Upper lobe of right lung (tissue), 1 donor: Measurements from ENCODE around the gene CEP295NL. TPM values are rescaled to one million over a fixed set of nuclear protein-coding genes. Genes with fewer than 3 reads are reported as not detected.
"Not testable (repeated sequence)": the region's sequence is repeated elsewhere in the genome, so short reads cannot be mapped to it uniquely, and the experiment has no call there.

Source experiments
- ATAC-seq: fragments of 200-7000 bp; cut with Tn5 transposase; one replicate; pipeline ENCODE4 v1.9.1; 2020; ENCODE audit warnings: mild to moderate bottlenecking, moderate library complexity
- DNase-seq: peaks from one replicate; pipeline ENCODE4 v3.0.0-alpha.2; 2020
- H3K27ac ChIP-seq: fragments of 200-600 bp; one replicate; pipeline ENCODE4 v1.8.0; 2022
- H3K27me3 ChIP-seq: fragments of 200-600 bp; one replicate; pipeline ENCODE4 v1.8.0; 2022; ENCODE audit warnings: mild to moderate bottlenecking
- H3K36me3 ChIP-seq: fragments of 200-600 bp; one replicate; pipeline ENCODE4 v1.8.0; 2022
- H3K4me1 ChIP-seq: fragments of 200-600 bp; one replicate; pipeline ENCODE4 v1.8.0; 2022
- H3K4me3 ChIP-seq: fragments of 200-600 bp; one replicate; pipeline ENCODE4 v1.8.0; 2022; ENCODE audit warnings: mild to moderate bottlenecking
- H3K9me3 ChIP-seq: fragments of 200-600 bp; one replicate; pipeline ENCODE4 v1.8.0; 2022
- CTCF ChIP-seq: fragments of 200-600 bp; IDR thresholded peaks from one replicate; pipeline ENCODE4 v1.8.0; 2022; ENCODE audit warnings: antibody characterized with exemption
- intact Hi-C: fragments of 100-400 bp; cut with DNase I; formaldehyde crosslinking; loops from one replicate; pipeline ENCODE4 v1.11.0; 2022
- total RNA-seq: library from RNA; stranded (reverse); fragmentation: NEBNext Ultra II Directional; extraction: Animal tissue kit (Norgen Biotek cat#: 25700); gene quantifications from one replicate; pipeline ENCODE4 v1.2.1, GENCODE V29; 2021
- donor health status: DM: no; HTN: yes; CAD: no; lungs with severe emphysema.

Gene CEP295NL
- total RNA-seq, 1 donor from 2014 or later = 4.2 TPM

GRCh38 chr17:78904371-78904770 is 1.4 kb upstream of the CEP295NL start:
- no peak overlapping the region for H3K27ac ChIP-seq
- no peaks in the 10 kb centered on the region for H3K27me3 ChIP-seq
- intact Hi-C loops = no loop called here
- peaks cover 5% of the 10 kb centered on the region for H3K4me1 ChIP-seq
- DNase-seq = no peak
- TF ChIP-seq CTCF = no peak
- H3K36me3 ChIP-seq = peaks cover 13% of the 10 kb centered on the region
- no peak overlapping the region for H3K4me3 ChIP-seq
- ATAC-seq = no peak
- no peaks in the 10 kb centered on the region for H3K9me3 ChIP-seq

GRCh38 chr17:78902231-78902630 is 770 bp downstream of the CEP295NL start:
- H3K27ac ChIP-seq, H3K9me3 ChIP-seq, DNase-seq, H3K4me3 ChIP-seq, intact Hi-C loops, H3K27me3 ChIP-seq, ATAC-seq: not testable (repeated sequence)
- peaks cover 17% of the 10 kb centered on the region for H3K4me1 ChIP-seq
- peaks cover 13% of the 10 kb centered on the region for H3K36me3 ChIP-seq

- ATAC-seq (no peak), DNase-seq (no peak)
- Histone ChIP-seq H3K4me1 (peaks cover 21% of the 10 kb centered on the region), H3K4me3 (no peak overlapping the region), H3K27me3 (no peaks in the 10 kb centered on the region), H3K36me3 (peaks cover 13% of the 10 kb centered on the region), H3K9me3 (no peaks in the 10 kb centered on the region), H3K27ac (no peak overlapping the region)
- TF ChIP-seq CTCF = no peak
- intact Hi-C loops = no loop called here
These were observed 1.2 kb downstream of the CEP295NL start for GRCh38 chr17:78901806-78902205.

- Histone ChIP-seq H3K9me3 (no peaks in the 10 kb centered on the region), H3K4me1 (peaks cover 29% of the 10 kb centered on the region), H3K27ac (no peak overlapping the region), H3K4me3 (no peak overlapping the region), H3K36me3 (peaks cover 13% of the 10 kb centered on the region), H3K27me3 (no peaks in the 10 kb centered on the region)
- TF ChIP-seq CTCF = no peak
- intact Hi-C loops = no loop called here
- no peak for ATAC-seq
- DNase-seq = no peak
These were observed 2.2 kb downstream of the CEP295NL start for GRCh38 chr17:78900816-78901215.

- DNase-seq (peak; percentile 85), ATAC-seq (peak; percentile 91)
- intact Hi-C loops = no loop called here
- TF ChIP-seq CTCF = no peak
- Histone ChIP-seq H3K27me3 (no peaks in the 10 kb centered on the region), H3K36me3 (peaks cover 13% of the 10 kb centered on the region), H3K27ac (peak overlapping the region; percentile 51), H3K9me3 (no peaks in the 10 kb centered on the region), H3K4me1 (peaks cover 40% of the 10 kb centered on the region), H3K4me3 (no peak overlapping the region)
These were observed 3.4 kb downstream of the CEP295NL start for GRCh38 chr17:78899361-78900260.

GRCh38 chr17:78898947-78899346 is 4.1 kb downstream of the CEP295NL start:
- Histone ChIP-seq H3K4me3 (no peak overlapping the region), H3K9me3 (no peaks in the 10 kb centered on the region), H3K27ac (peak overlapping the region; percentile 36), H3K4me1 (peaks cover 40% of the 10 kb centered on the region), H3K27me3 (no peaks in the 10 kb centered on the region), H3K36me3 (peaks cover 13% of the 10 kb centered on the region)
- no peak for DNase-seq
- intact Hi-C loops = no loop called here
- no peak for TF ChIP-seq CTCF
- ATAC-seq = no peak
